IPS-20b (cell line): ENCODE results near the gene TBCD.

Experiments
- H3K27ac ChIP-seq: one replicate; pipeline ENCODE4 v1.5.1; 2013; ENCODE audit warnings: low read length
- H3K27me3 ChIP-seq: 2 replicates; pipeline ENCODE4 v1.6.1; 2013; ENCODE audit warnings: mild to moderate bottlenecking, low read length, inconsistent platforms; ENCODE audit not compliant: insufficient read depth
- H3K36me3 ChIP-seq: 2 replicates; pipeline ENCODE4 v1.6.1; 2013; ENCODE audit warnings: low read depth, mild to moderate bottlenecking, inconsistent platforms, low read length, moderate library complexity; ENCODE audit not compliant: insufficient read depth
- H3K4me1 ChIP-seq: 2 replicates; pipeline ENCODE4 v1.6.1; 2013; ENCODE audit warnings: mild to moderate bottlenecking, control low read depth, inconsistent platforms, low read length, moderate library complexity; ENCODE audit not compliant: insufficient read depth
- H3K4me3 ChIP-seq: 2 replicates; pipeline ENCODE4 v1.5.1; 2013; ENCODE audit warnings: mild to moderate bottlenecking, low read length, inconsistent platforms
- H3K9ac ChIP-seq: 2 replicates; pipeline ENCODE4 v1.6.1; 2013; ENCODE audit warnings: low read depth, mild to moderate bottlenecking, inconsistent platforms, low read length, moderate library complexity
- H3K9me3 ChIP-seq: 2 replicates; pipeline ENCODE4 v1.6.1; 2013; ENCODE audit warnings: mild to moderate bottlenecking, low read depth, low read length, inconsistent platforms; ENCODE audit not compliant: insufficient read depth

Gene TBCD

GRCh38 chr17:82800885-82801284 lies 49.0 kb downstream of the TBCD start:
- Histone ChIP-seq H3K9ac (no peak overlapping the region), H3K9me3 (no peaks in the 10 kb centered on the region), H3K4me1 (no peaks in the 10 kb centered on the region), H3K36me3 (peaks cover 46% of the 10 kb centered on the region), H3K27ac (no peak overlapping the region), H3K27me3 (no peaks in the 10 kb centered on the region), H3K4me3 (no peak overlapping the region)

GRCh38 chr17:82801377-82801970 lies 49.6 kb downstream of the TBCD start:
- Histone ChIP-seq H3K27me3 (no peaks in the 10 kb centered on the region), H3K9me3 (no peaks in the 10 kb centered on the region), H3K36me3 (peaks cover 47% of the 10 kb centered on the region), H3K9ac (no peak overlapping the region), H3K4me1 (no peaks in the 10 kb centered on the region), H3K4me3 (no peak overlapping the region), H3K27ac (no peak overlapping the region)

GRCh38 chr17:82802075-82802780 lies 50.4 kb downstream of the TBCD start:
- H3K27me3 ChIP-seq: no peaks in the 10 kb centered on the region
- no peaks in the 10 kb centered on the region for H3K4me1 ChIP-seq
- no peak overlapping the region for H3K9ac ChIP-seq
- H3K36me3 ChIP-seq: peaks cover 42% of the 10 kb centered on the region
- H3K9me3 ChIP-seq: no peaks in the 10 kb centered on the region
- no peak overlapping the region for H3K4me3 ChIP-seq
- H3K27ac ChIP-seq: no peak overlapping the region

DNA sequence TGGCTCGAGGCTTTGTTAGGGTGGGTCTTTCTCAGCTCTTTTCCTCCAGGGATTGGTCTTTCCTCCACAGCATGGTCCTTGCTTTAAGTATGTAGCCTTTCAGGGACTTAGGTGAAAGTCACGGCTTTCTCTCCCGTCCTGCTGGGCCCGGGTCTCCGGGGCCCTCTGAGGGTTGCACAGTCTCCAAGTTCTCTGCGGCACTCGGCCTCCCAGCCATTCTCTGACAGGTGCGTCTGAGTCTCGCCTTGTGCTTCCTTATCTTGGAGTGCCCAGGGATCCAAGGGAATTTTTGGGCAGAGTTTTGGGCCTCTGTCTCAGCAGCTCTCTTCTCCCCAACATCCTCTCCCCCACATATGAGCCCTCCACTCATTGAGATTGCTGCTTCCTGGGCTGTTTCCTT lies 51.3 kb downstream of the TBCD start:
- Histone ChIP-seq H3K9me3 (no peaks in the 10 kb centered on the region), H3K27ac (no peak overlapping the region), H3K4me1 (no peaks in the 10 kb centered on the region), H3K27me3 (no peaks in the 10 kb centered on the region), H3K36me3 (peaks cover 49% of the 10 kb centered on the region), H3K4me3 (no peak overlapping the region), H3K9ac (no peak overlapping the region)

DNA sequence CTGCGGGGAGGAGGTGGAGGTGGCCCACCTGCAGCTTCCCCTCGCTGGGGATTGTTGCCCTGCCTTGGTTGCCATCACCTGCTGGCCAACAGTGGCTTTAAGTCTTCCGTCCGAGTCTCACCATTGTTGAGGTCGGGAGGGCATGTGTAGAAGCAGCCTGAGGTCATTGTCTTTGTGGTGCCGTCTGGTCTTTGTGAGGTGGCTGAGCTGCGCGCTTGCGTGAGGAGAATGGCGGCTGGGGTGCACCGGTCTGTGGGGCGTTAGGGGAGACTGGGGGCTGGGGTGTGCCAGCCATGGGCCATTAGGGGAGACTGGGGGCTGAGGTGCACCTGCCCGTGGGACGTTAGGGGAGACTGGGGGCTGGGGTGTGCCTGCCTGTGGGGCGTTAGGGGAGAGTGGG lies 51.7 kb downstream of the TBCD start:
- no peak overlapping the region for H3K27ac ChIP-seq
- no peak overlapping the region for H3K4me3 ChIP-seq
- no peaks in the 10 kb centered on the region for H3K4me1 ChIP-seq
- H3K27me3 ChIP-seq: no peaks in the 10 kb centered on the region
- no peak overlapping the region for H3K9ac ChIP-seq
- no peaks in the 10 kb centered on the region for H3K9me3 ChIP-seq
- peaks cover 46% of the 10 kb centered on the region for H3K36me3 ChIP-seq

- Histone ChIP-seq H3K27me3 (no peaks in the 10 kb centered on the region), H3K27ac (no peak overlapping the region), H3K36me3 (peaks cover 45% of the 10 kb centered on the region), H3K9ac (no peak overlapping the region; the same call in 1 of the 2 replicates), H3K9me3 (no peaks in the 10 kb centered on the region), H3K4me1 (no peaks in the 10 kb centered on the region), H3K4me3 (no peak overlapping the region)
These were observed 52.8 kb downstream of the TBCD start for GRCh38 chr17:82804442-82805191.

GRCh38 chr17:82805254-82805653 lies 53.4 kb downstream of the TBCD start:
- Histone ChIP-seq H3K4me1 (no peaks in the 10 kb centered on the region), H3K36me3 (peaks cover 45% of the 10 kb centered on the region), H3K9me3 (no peaks in the 10 kb centered on the region), H3K27ac (no peak overlapping the region), H3K4me3 (no peak overlapping the region), H3K27me3 (no peaks in the 10 kb centered on the region), H3K9ac (no peak overlapping the region)

- Histone ChIP-seq H3K27ac (no peak overlapping the region), H3K4me3 (no peak overlapping the region), H3K36me3 (peaks cover 44% of the 10 kb centered on the region), H3K9me3 (no peaks in the 10 kb centered on the region), H3K4me1 (no peaks in the 10 kb centered on the region), H3K9ac (no peak overlapping the region), H3K27me3 (no peaks in the 10 kb centered on the region)
These were observed 54.0 kb downstream of the TBCD start for GRCh38 chr17:82805823-82806222.

DNA sequence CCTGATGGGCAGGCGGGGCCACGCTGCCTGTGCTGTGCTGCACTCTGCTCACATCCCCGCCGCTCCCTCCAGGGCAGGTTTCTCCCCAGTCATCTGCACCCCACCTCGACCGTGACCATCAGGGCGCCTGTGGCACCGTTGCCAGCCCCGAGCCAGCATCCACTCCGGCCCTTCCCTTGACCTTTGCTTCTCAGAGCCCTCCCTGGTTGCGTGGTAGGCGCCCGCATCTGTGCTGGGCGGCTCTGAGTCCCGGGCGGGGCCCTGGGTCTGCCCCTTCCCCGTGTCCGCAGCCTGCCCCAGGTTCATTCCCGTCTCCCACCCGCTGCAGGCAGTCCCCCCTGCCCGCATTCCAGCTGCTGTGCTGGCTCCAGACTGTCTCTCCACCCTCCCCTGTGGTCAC lies 54.8 kb downstream of the TBCD start:
- no peak overlapping the region for H3K4me3 ChIP-seq
- no peaks in the 10 kb centered on the region for H3K9me3 ChIP-seq
- H3K4me1 ChIP-seq: no peaks in the 10 kb centered on the region
- H3K9ac ChIP-seq: no peak overlapping the region
- H3K27me3 ChIP-seq: no peaks in the 10 kb centered on the region
- H3K27ac ChIP-seq: no peak overlapping the region
- H3K36me3 ChIP-seq: peaks cover 47% of the 10 kb centered on the region

GRCh38 chr17:82807101-82807500 lies 55.2 kb downstream of the TBCD start:
- H3K4me3 ChIP-seq: no peak overlapping the region
- no peak overlapping the region for H3K9ac ChIP-seq
- H3K4me1 ChIP-seq: no peaks in the 10 kb centered on the region
- peaks cover 51% of the 10 kb centered on the region for H3K36me3 ChIP-seq
- H3K27me3 ChIP-seq: no peaks in the 10 kb centered on the region
- no peak overlapping the region for H3K27ac ChIP-seq
- H3K9me3 ChIP-seq: no peaks in the 10 kb centered on the region

DNA sequence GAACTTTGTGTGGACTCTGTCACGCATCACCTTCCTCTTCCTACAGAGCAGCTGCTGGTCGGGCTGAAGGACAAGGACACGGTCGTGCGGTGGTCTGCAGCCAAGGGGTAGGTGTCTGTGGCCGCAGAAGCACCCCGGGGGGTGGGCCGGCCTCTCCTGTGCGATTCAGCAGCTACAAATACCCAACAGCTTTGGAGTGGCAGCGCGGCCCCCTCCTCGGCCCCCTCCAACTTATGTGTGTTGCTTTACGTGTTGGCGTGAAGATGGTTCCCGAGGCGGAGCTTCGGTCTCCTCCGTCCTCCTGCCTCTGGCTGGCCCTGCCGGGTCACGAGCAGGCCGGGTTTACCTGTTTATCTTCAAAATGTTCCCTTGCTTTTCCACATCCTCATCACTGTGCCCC lies 55.7 kb downstream of the TBCD start:
- Histone ChIP-seq H3K4me3 (no peak overlapping the region), H3K27me3 (no peaks in the 10 kb centered on the region), H3K4me1 (no peaks in the 10 kb centered on the region), H3K27ac (no peak overlapping the region), H3K9me3 (no peaks in the 10 kb centered on the region), H3K36me3 (peaks cover 52% of the 10 kb centered on the region), H3K9ac (no peak overlapping the region)

GRCh38 chr17:82808006-82808405 lies 56.1 kb downstream of the TBCD start:
- H3K36me3 ChIP-seq: peaks cover 56% of the 10 kb centered on the region
- H3K9ac ChIP-seq: no peak overlapping the region
- H3K4me1 ChIP-seq: no peaks in the 10 kb centered on the region
- H3K9me3 ChIP-seq: no peaks in the 10 kb centered on the region
- no peak overlapping the region for H3K27ac ChIP-seq
- H3K4me3 ChIP-seq: no peak overlapping the region
- H3K27me3 ChIP-seq: no peaks in the 10 kb centered on the region
